ENCODE data around the gene RCSD1.

RCSD1 gene

GRCh38 chr1:167708940-167709389 is 78.9 kb downstream of the RCSD1 start:
- H3K4me3 ChIP-seq (ENCODE audit: low read depth in 1 of 2, low read length in 2 of 2) = no peak overlapping the region
- no peak overlapping the region for H3K9ac ChIP-seq (ENCODE audit: low read depth, low read length)
- ATAC-seq (ENCODE audit: insufficient read depth, low read depth) = no peak
- H2AFZ ChIP-seq (ENCODE audit: low read depth, low read length) = no peak overlapping the region
- H3K36me3 ChIP-seq (ENCODE audit: insufficient read depth, low read length) = peaks cover 25% of the 10 kb centered on the region
- H3K4me2 ChIP-seq (ENCODE audit: insufficient read depth, low read length) = no peak overlapping the region
- H3K79me2 ChIP-seq (ENCODE audit: insufficient read depth, low read length) = no peaks in the 10 kb centered on the region
- no peak for DNase-seq
- peaks cover 10% of the 10 kb centered on the region for H3K4me1 ChIP-seq (ENCODE audit: insufficient read depth, low read length)
- H4K20me1 ChIP-seq (ENCODE audit: insufficient read depth, low read length) = no peaks in the 10 kb centered on the region
- H3K9me3 ChIP-seq (ENCODE audit: insufficient read depth, low read length, severe bottlenecking) = no peaks in the 10 kb centered on the region
- no peak overlapping the region for H3K27ac ChIP-seq (ENCODE audit: low read length)
- TF ChIP-seq CTCF (IDR thresholded peaks at IDR 0.05; ENCODE audit: borderline replicate concordance, extremely low read depth, low read length, poor library complexity, severe bottlenecking) (no peak), EZH2 (IDR thresholded peaks at IDR 0.05; ENCODE audit: borderline replicate concordance, low read depth, low read length, severe bottlenecking) (no peak)
- no peaks in the 10 kb centered on the region for H3K27me3 ChIP-seq (ENCODE audit: insufficient read depth, low read length, poor library complexity)

- Histone ChIP-seq H3K9ac (ENCODE audit: low read depth, low read length) (no peak overlapping the region), H3K4me2 (ENCODE audit: insufficient read depth, low read length) (no peak overlapping the region), H3K4me3 (ENCODE audit: low read depth in 1 of 2, low read length in 2 of 2) (no peak overlapping the region), H3K9me3 (ENCODE audit: insufficient read depth, low read length, severe bottlenecking) (no peaks in the 10 kb centered on the region), H3K36me3 (ENCODE audit: insufficient read depth, low read length) (peaks cover 6% of the 10 kb centered on the region), H3K4me1 (ENCODE audit: insufficient read depth, low read length) (peaks cover 18% of the 10 kb centered on the region), H4K20me1 (ENCODE audit: insufficient read depth, low read length) (no peaks in the 10 kb centered on the region), H3K27me3 (ENCODE audit: insufficient read depth, low read length, poor library complexity) (no peaks in the 10 kb centered on the region), H2AFZ (ENCODE audit: low read depth, low read length) (no peak overlapping the region), H3K79me2 (ENCODE audit: insufficient read depth, low read length) (no peaks in the 10 kb centered on the region), H3K27ac (ENCODE audit: low read length) (no peak overlapping the region)
- DNase-seq (no peak), ATAC-seq (ENCODE audit: insufficient read depth, low read depth) (no peak)
- TF ChIP-seq CTCF (IDR thresholded peaks at IDR 0.05; ENCODE audit: borderline replicate concordance, extremely low read depth, low read length, poor library complexity, severe bottlenecking) (no peak), EZH2 (IDR thresholded peaks at IDR 0.05; ENCODE audit: borderline replicate concordance, low read depth, low read length, severe bottlenecking) (no peak)
Measured at GRCh38 chr1:167710836-167711235, 80.8 kb downstream of the RCSD1 start.

GRCh38 chr1:167711797-167712196 is 81.8 kb downstream of the RCSD1 start:
- ATAC-seq (ENCODE audit: insufficient read depth, low read depth) (no peak), DNase-seq (no peak)
- no peaks in the 10 kb centered on the region for H3K79me2 ChIP-seq (ENCODE audit: insufficient read depth, low read length)
- TF ChIP-seq CTCF (IDR thresholded peaks at IDR 0.05; ENCODE audit: borderline replicate concordance, extremely low read depth, low read length, poor library complexity, severe bottlenecking) = no peak
- TF ChIP-seq EZH2 (IDR thresholded peaks at IDR 0.05; ENCODE audit: borderline replicate concordance, low read depth, low read length, severe bottlenecking) = no peak
- H3K36me3 ChIP-seq (ENCODE audit: insufficient read depth, low read length) = no peaks in the 10 kb centered on the region; the same call in 1 of the 2 replicates
- H3K27me3 ChIP-seq (ENCODE audit: insufficient read depth, low read length, poor library complexity) = no peaks in the 10 kb centered on the region
- no peak overlapping the region for H3K9ac ChIP-seq (ENCODE audit: low read depth, low read length)
- H3K4me2 ChIP-seq (ENCODE audit: insufficient read depth, low read length) = no peak overlapping the region
- H4K20me1 ChIP-seq (ENCODE audit: insufficient read depth, low read length) = no peaks in the 10 kb centered on the region
- no peak overlapping the region for H3K27ac ChIP-seq (ENCODE audit: low read length)
- H3K4me1 ChIP-seq (ENCODE audit: insufficient read depth, low read length) = peaks cover 20% of the 10 kb centered on the region
- H3K4me3 ChIP-seq (ENCODE audit: low read depth in 1 of 2, low read length in 2 of 2) = no peak overlapping the region
- H3K9me3 ChIP-seq (ENCODE audit: insufficient read depth, low read length, severe bottlenecking) = no peaks in the 10 kb centered on the region
- no peak overlapping the region for H2AFZ ChIP-seq (ENCODE audit: low read depth, low read length)
